H1 (cell line): ENCODE data around the gene NAPG. TPM values are rescaled to one million over a fixed set of nuclear protein-coding genes. Genes with fewer than 3 reads are reported as not detected.

Source experiments
- CTCF ChIA-PET: fragments of 300-600 bp; sonication (Branson Sonifier 250); formaldehyde crosslinking; loops from one replicate; lab custom pipeline; 2021; ENCODE audit not compliant: partially characterized antibody; lab: Charles Lee
- POLR2A ChIA-PET: fragments of 300-600 bp; sonication (Branson Sonifier 250); formaldehyde crosslinking; loops from one replicate; lab custom pipeline; 2021; ENCODE audit warnings: inconsistent platforms; ENCODE audit not compliant: partially characterized antibody; lab: Charles Lee
- DNase-seq, 2 experiments: peaks; one replicate each; pipeline versions ENCODE4 v3.0.0 to v3.0.0-alpha.2; 2010 to 2022; ENCODE audit warnings: low spot score in 2 of 2, low read depth in 1 of 2, mixed read lengths in 1 of 2
- FAIRE-seq: peaks from 2 replicates; lab custom pipeline; 2011; peaks lifted over from hg19 to GRCh38; lab: Jason Lieb, UNC
- H2AFZ ChIP-seq: 2 replicates; pipeline ENCODE4 v1.8.1; 2012; ENCODE audit warnings: low read length, inconsistent platforms
- H2AK5ac ChIP-seq: 2 replicates; pipeline ENCODE4 v1.6.1; 2013; ENCODE audit warnings: low read depth, low read length
- H2BK120ac ChIP-seq: replicated peaks from 2 replicates; pipeline ENCODE3; 2013; ENCODE audit warnings: low read depth, low read length, inconsistent platforms
- H2BK12ac ChIP-seq: 2 replicates; pipeline ENCODE4 v1.6.1; 2013; ENCODE audit warnings: low read depth, low read length
- H2BK15ac ChIP-seq: 2 replicates; pipeline ENCODE4 v1.6.1; 2013; ENCODE audit warnings: low read length
- H2BK20ac ChIP-seq: 2 replicates; pipeline ENCODE4 v1.6.1; 2013; ENCODE audit warnings: low read length
- H2BK5ac ChIP-seq: 2 replicates; pipeline ENCODE4 v1.6.1; 2013; ENCODE audit warnings: low read depth, low read length
- H3K14ac ChIP-seq: 2 replicates; pipeline ENCODE4 v1.6.1; 2013; ENCODE audit warnings: inconsistent platforms; ENCODE audit not compliant: insufficient read length
- H3K18ac ChIP-seq: 2 replicates; pipeline ENCODE4 v1.6.1; 2013; ENCODE audit warnings: low read length; ENCODE audit errors: extremely low read depth
- H3K23ac ChIP-seq: 2 replicates; pipeline ENCODE4 v1.6.1; 2013; ENCODE audit warnings: inconsistent platforms; ENCODE audit not compliant: insufficient read length
- H3K23me2 ChIP-seq: 2 replicates; pipeline ENCODE4 v1.6.1; 2013; ENCODE audit warnings: low read depth, low read length
- H3K27ac ChIP-seq: 2 replicates; pipeline ENCODE4 v1.6.1; 2011; ENCODE audit warnings: low read depth, low read length, inconsistent platforms
- H3K27me3 ChIP-seq, 4 experiments: replicated peaks in 1 of 4; 1 replicate in 1 of 4; 2 replicates in 3 of 4; pipeline versions ENCODE4 v1.6.1 to v1.8.1; 2011 to 2013; ENCODE audit warnings: low read length in 3 of 4, mild to moderate bottlenecking in 3 of 4, inconsistent platforms in 2 of 4, mixed read lengths in 2 of 4, moderate library complexity in 1 of 4; ENCODE audit not compliant: control insufficient read depth in 3 of 4, insufficient read depth in 3 of 4; ENCODE audit errors: extremely low read depth in 1 of 4
- H3K36me3 ChIP-seq, 4 experiments: 2 replicates each; pipeline versions ENCODE4 v1.6.1 to v1.8.1; 2011 to 2013; ENCODE audit warnings: mild to moderate bottlenecking in 4 of 4, low read length in 3 of 4, moderate library complexity in 2 of 4, control low read depth in 1 of 4, inconsistent platforms in 1 of 4; ENCODE audit not compliant: insufficient read depth in 4 of 4, control insufficient read depth in 2 of 4
- H3K4ac ChIP-seq: replicated peaks from 2 replicates; pipeline ENCODE3; 2013; ENCODE audit warnings: low read length, low read depth, mixed read lengths, inconsistent platforms; ENCODE audit not compliant: insufficient read length
- H3K4me1 ChIP-seq, 4 experiments: replicated peaks in 1 of 4; 1 replicate in 1 of 4; 2 replicates in 3 of 4; pipeline versions ENCODE4 v1.6.1 to v1.8.1; 2011 to 2013; ENCODE audit warnings: low read length in 3 of 4, inconsistent platforms in 2 of 4, mixed read lengths in 1 of 4; ENCODE audit not compliant: insufficient read depth in 4 of 4, control insufficient read depth in 3 of 4
- H3K4me2 ChIP-seq, 2 experiments: 2 replicates each; pipeline versions ENCODE4 v1.6.1 to v1.8.1; 2011 to 2013; ENCODE audit warnings: low read depth in 2 of 2, low read length in 2 of 2, control low read depth in 1 of 2, inconsistent platforms in 1 of 2, mild to moderate bottlenecking in 1 of 2; ENCODE audit not compliant: insufficient read depth in 1 of 2
- H3K4me3 ChIP-seq, 4 experiments: fragments of 200-600, 300-600 bp in 1 of 4; sonication (generic), shearing (Covaris generic), sonication (Bioruptor Twin) in 1 of 4; 2 replicates each; pipeline versions ENCODE4 v1.5.1 to v1.8.1; 2011 to 2016; ENCODE audit warnings: low read length in 4 of 4, low read depth in 3 of 4, control low read depth in 2 of 4, inconsistent platforms in 2 of 4, mild to moderate bottlenecking in 2 of 4, mixed read lengths in 1 of 4, moderate library complexity in 1 of 4; ENCODE audit not compliant: insufficient read depth in 2 of 4; ENCODE audit errors: extremely low read depth in 1 of 4
- H3K56ac ChIP-seq: replicated peaks from 2 replicates; pipeline ENCODE3; 2013; ENCODE audit warnings: low read depth, mild to moderate bottlenecking, mixed read lengths, low read length, inconsistent platforms; ENCODE audit not compliant: insufficient read length
- H3K79me1 ChIP-seq: 2 replicates; pipeline ENCODE4 v1.6.1; 2013; ENCODE audit warnings: low read depth, low read length, control low read depth
- H3K79me2 ChIP-seq, 2 experiments: 2 replicates each; pipeline versions ENCODE4 v1.6.1 to v1.8.1; 2012 to 2013; ENCODE audit warnings: low read length in 2 of 2, mild to moderate bottlenecking in 2 of 2, inconsistent platforms in 1 of 2; ENCODE audit not compliant: insufficient read depth in 2 of 2, control insufficient read depth in 1 of 2
- H3K9ac ChIP-seq, 4 experiments: replicated peaks in 1 of 4; 1 replicate in 1 of 4; 2 replicates in 3 of 4; pipeline versions ENCODE4 v1.6.1 to v1.8.1; 2011 to 2013; ENCODE audit warnings: low read depth in 3 of 4, low read length in 3 of 4, control low read depth in 2 of 4, mild to moderate bottlenecking in 2 of 4, moderate library complexity in 2 of 4, inconsistent platforms in 1 of 4; ENCODE audit errors: extremely low read depth in 1 of 4
- H3K9me3 ChIP-seq, 2 experiments: 2 replicates each; pipeline versions ENCODE4 v1.6.1 to v1.8.1; 2012 to 2013; ENCODE audit warnings: mild to moderate bottlenecking in 2 of 2, moderate library complexity in 2 of 2, control low read depth in 1 of 2, inconsistent platforms in 1 of 2, low read depth in 1 of 2, low read length in 1 of 2, mixed read lengths in 1 of 2; ENCODE audit not compliant: insufficient read depth in 2 of 2
- H4K20me1 ChIP-seq, 2 experiments: replicated peaks in 1 of 2; 2 replicates each; pipeline versions ENCODE3 to v1.8.1; 2011 to 2013; ENCODE audit warnings: inconsistent platforms in 2 of 2, low read length in 2 of 2, mild to moderate bottlenecking in 1 of 2; ENCODE audit not compliant: insufficient read depth in 2 of 2, control insufficient read depth in 1 of 2
- H4K5ac ChIP-seq: 2 replicates; pipeline ENCODE4 v1.6.1; 2013; ENCODE audit warnings: low read length, low read depth, mixed read lengths, inconsistent platforms; ENCODE audit not compliant: insufficient read length
- H4K8ac ChIP-seq: 2 replicates; pipeline ENCODE4 v1.8.0; 2013; ENCODE audit warnings: mild to moderate bottlenecking, moderate library complexity, low read length, inconsistent platforms; ENCODE audit not compliant: insufficient read depth; ENCODE audit errors: extremely low read depth
- H4K91ac ChIP-seq: replicated peaks from 2 replicates; pipeline ENCODE3; 2013; ENCODE audit warnings: low read length, mixed read lengths, inconsistent platforms; ENCODE audit not compliant: insufficient read length
- USF2 ChIP-seq: IDR thresholded peaks from 2 replicates; pipeline ENCODE4 v1.6.1; 2011; ENCODE audit warnings: low read length, improper control_type of control experiment
- WGBS, 2 experiments: shearing (Covaris generic) in 1 of 2; methylation state at CpG; one replicate each; pipeline versions ENCODE4 v1.1.6 to v1.1.7; 2013 to 2015; ENCODE audit warnings: low lambda C conversion rate in 2 of 2, mixed read lengths in 2 of 2, inconsistent platforms in 1 of 2, low coverage in 1 of 2, missing lambda C conversion rate in 1 of 2; ENCODE audit not compliant: insufficient replicate concordance in 2 of 2, insufficient coverage in 1 of 2, insufficient read length in 1 of 2; ENCODE audit errors: extremely low coverage in 1 of 2, missing lambda C conversion rate in 1 of 2; 5-methylcytosine and 5-hydroxymethylcytosine counted together
- polyA plus RNA-seq, 7 experiments: library from polyadenylated mRNA; depleted of rRNA in 3 of 7; stranded (reverse) in 5 of 7; unstranded in 2 of 7; fragments of >200 nt in 5 of 7; fragments of 200-250 nt in 2 of 7; gene quantifications; 1 replicate in 5 of 7; 2 replicates in 1 of 7; 4 replicates in 1 of 7; pipeline versions ENCODE4 v1.2.1 to v1.2.3, GENCODE V29; 2011 to 2013; ENCODE audit warnings: missing spikeins in 2 of 7, mixed read lengths in 2 of 7
- total RNA-seq: library from RNA; stranded (reverse); fragmentation: NEBNext Ultra II Directional; extraction: Animal tissue kit (Norgen Biotek cat#: 25700); gene quantifications from 2 replicates; pipeline ENCODE4 v1.2.1, GENCODE V29; 2021

Gene NAPG
- total and polyA plus RNA-seq, 2 of the 8 experiments (the other 6 are each of a cell fraction or from before 2014, with no cell fraction given), result 8.0 to 23.5 TPM

GRCh38 chr18:10526561-10526949 is 728 bp downstream of the NAPG start:
- Histone ChIP-seq H2BK5ac (peak overlapping the region; percentile 24; the same call in 1 of the 2 replicates), H2BK20ac (no peak overlapping the region), H4K20me1 (peaks cover 0 to 6% of the 10 kb centered on the region in 2 experiments), H4K8ac (peak overlapping the region; percentile 12; the same call in 1 of the 2 replicates), H3K9me3 (no peaks in the 10 kb centered on the region), H3K4me1 (peaks cover 0 to 6% (median 3%) of the 10 kb centered on the region in 4 experiments; a peak in 4 of 7 replicates), H3K4ac (no peak overlapping the region), H3K27me3 (no peaks in the 10 kb centered on the region), H3K9ac (peak overlapping the region; percentile 36 to 72 (median 50)), H4K5ac (no peak overlapping the region), H3K4me2 (peak overlapping the region; percentile 64 to 93), H2BK12ac (no peak overlapping the region), H3K36me3 (no peaks in the 10 kb centered on the region; a peak in 1 of 8 replicates), H3K27ac (no peak overlapping the region), H2AK5ac (no peak overlapping the region), H3K4me3 (peak overlapping the region; percentile 79 to 95 (median 90)), H4K91ac (no peak overlapping the region), H3K79me1 (peaks cover 7% of the 10 kb centered on the region), H3K23me2 (peaks cover 5% of the 10 kb centered on the region; the same call in 1 of the 2 replicates), H2AFZ (no peak overlapping the region), H3K14ac (no peak overlapping the region), H3K18ac (peak overlapping the region; percentile 60; the same call in 1 of the 2 replicates), H3K79me2 (peaks cover 16 to 52% of the 10 kb centered on the region in 2 experiments), H2BK15ac (no peak overlapping the region), H3K56ac (peak overlapping the region; percentile 32), H2BK120ac (no peak overlapping the region), H3K23ac (no peak overlapping the region)
- FAIRE-seq (no peak), DNase-seq (no peak)
- ChIA-PET CTCF (no interaction called here), POLR2A (interaction anchor here (1.1 kb wide), 1 partner anchor 567 kb away, joined by 3 read pairs; no protein-coding TSS in a partner anchor)
- TF ChIP-seq USF2, result no peak
- WGBS, 2 experiments, result 15% methylated on average over 11 of the region's 11 CpGs; no CpG with 5 or more reads in 1 of the 2 experiments
